ENCODE measurements around the gene AUTS2.

DNA sequence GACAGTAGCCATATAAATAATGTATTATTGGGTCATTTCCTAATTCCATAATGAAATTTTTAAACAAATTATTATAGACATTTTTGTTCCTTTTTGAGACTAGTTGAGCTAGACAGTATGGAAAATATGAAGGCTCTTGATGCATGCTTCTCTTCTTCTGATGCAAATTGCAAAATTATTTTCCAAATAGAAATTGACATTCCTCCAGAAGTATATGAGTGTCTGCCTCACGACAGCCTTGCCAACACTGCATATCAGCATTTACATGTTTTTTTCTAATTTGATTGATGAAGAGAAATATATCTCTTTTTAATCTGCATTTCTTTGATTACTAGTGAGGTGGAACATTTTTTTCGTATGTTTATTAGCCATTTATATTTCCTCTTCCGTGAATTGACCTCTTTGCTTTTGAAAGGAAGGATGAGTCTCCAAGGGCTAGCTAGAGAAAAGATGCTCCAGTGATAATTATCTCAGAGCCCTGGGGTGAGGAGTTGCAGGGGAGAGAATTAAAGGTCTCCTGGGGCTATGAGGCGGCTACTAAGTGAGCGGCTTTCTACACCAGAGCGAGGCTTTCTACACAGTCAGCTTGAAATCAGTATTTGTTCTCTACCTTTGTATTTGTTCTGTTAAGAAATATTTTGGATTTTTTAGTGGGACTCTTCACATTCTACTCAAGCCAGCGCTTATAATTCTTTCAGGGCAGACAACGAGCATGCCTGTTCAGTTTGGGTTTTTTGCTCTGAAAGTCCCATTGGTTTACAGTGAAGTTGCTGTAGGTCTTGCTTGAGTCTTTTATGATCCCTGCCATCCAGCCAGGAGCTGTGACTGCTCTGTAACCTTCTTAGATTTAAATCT lies 821.5 kb downstream of the AUTS2 start:
- TF ChIP-seq, protein P1, sequence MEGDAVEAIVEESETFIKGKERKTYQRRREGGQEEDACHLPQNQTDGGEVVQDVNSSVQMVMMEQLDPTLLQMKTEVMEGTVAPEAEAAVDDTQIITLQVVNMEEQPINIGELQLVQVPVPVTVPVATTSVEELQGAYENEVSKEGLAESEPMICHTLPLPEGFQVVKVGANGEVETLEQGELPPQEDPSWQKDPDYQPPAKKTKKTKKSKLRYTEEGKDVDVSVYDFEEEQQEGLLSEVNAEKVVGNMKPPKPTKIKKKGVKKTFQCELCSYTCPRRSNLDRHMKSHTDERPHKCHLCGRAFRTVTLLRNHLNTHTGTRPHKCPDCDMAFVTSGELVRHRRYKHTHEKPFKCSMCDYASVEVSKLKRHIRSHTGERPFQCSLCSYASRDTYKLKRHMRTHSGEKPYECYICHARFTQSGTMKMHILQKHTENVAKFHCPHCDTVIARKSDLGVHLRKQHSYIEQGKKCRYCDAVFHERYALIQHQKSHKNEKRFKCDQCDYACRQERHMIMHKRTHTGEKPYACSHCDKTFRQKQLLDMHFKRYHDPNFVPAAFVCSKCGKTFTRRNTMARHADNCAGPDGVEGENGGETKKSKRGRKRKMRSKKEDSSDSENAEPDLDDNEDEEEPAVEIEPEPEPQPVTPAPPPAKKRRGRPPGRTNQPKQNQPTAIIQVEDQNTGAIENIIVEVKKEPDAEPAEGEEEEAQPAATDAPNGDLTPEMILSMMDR (conservative IDR thresholded peaks at IDR 0.05; ENCODE audit: low read length): no peak
- TF ChIP-seq EZH2phosphoT487 (IDR thresholded peaks at IDR 0.05; ENCODE audit: borderline replicate concordance): no peak
